Stimulated activated CD8-positive, alpha-beta memory T cell treated with anti-CD3 and anti-CD28 coated beads, Interleukin-12 subunit alpha, Interleukin-12 subunit beta, amount 100 ng/mL, for 1 hour (primary cell): ENCODE data around the gene TRMU.

Experiments used
- DNase-seq: peaks from one replicate; pipeline ENCODE4 v3.0.0-alpha.2; 2020; ENCODE audit warnings: low read depth

TRMU gene, protein sequence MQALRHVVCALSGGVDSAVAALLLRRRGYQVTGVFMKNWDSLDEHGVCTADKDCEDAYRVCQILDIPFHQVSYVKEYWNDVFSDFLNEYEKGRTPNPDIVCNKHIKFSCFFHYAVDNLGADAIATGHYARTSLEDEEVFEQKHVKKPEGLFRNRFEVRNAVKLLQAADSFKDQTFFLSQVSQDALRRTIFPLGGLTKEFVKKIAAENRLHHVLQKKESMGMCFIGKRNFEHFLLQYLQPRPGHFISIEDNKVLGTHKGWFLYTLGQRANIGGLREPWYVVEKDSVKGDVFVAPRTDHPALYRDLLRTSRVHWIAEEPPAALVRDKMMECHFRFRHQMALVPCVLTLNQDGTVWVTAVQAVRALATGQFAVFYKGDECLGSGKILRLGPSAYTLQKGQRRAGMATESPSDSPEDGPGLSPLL

DNA sequence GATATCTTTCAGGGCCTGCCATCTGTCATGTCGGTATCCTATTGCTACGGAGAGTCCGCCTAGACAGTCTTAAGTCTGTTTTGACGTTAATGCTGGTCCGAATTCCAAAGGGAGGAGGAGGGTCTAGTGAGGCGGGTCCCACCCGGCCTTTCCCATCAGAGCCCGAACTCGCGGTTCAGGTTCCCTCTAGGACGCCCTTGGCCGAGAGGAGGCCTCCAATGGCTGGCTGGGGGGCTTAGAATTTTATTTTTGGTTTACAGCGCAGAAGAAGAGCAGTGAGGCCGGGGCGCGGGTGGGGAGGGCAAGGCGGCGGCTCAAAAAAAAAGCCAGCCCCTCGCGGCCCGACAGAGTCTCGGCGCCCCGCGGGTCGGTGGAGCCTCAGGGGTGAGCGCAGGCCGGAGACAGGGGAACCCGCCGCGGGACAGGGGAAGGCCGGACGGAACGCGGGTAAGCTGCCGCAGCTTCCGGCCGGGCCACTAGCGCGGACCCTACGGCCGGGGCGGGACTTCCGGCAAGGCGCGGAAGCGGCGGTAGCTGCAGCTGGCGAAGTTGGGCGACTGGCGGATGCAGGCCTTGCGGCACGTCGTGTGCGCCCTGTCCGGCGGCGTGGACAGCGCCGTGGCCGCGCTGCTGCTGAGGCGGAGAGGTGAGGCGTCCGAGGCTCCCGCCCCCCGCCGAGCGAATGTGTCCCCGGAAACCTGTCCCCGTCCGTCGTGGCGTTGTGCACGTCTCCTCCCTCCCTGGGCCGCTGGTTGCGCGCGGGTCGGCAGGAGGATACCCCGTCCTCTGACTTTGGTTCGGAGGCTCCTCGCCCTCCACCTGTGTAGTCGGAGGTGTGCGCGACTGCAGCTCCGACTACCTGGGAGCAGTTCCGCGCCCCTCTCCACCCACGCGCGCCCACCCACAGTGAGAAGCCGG lies at the start of gene TRMU:
Gene TRMU (plus strand): TSS at position 514 of the 918 bp plus-strand sequence. CDS start 51 bp downstream, at position 565.
- DNase-seq, result peak; percentile 37

DNA sequence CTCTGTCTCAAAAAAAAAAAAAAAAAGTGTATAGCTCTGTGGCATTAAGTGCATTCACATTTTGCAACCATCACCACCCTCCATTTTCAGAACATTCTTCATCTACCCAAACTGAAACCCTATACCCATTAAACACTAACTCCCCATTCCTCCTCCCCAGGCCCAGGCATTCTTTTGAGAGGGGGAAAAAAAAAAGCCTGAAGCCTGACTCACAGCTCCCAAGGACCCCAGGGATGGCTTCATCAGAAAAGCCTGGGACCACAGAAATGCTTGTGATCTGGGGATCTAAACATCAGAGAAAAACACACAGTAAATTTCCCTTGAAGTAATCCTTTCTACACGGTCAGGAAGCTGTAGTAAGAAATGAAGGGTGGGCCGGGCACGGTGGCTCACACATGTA lies 49.5 kb upstream of the TRMU start:
- DNase-seq, result no peak

DNA sequence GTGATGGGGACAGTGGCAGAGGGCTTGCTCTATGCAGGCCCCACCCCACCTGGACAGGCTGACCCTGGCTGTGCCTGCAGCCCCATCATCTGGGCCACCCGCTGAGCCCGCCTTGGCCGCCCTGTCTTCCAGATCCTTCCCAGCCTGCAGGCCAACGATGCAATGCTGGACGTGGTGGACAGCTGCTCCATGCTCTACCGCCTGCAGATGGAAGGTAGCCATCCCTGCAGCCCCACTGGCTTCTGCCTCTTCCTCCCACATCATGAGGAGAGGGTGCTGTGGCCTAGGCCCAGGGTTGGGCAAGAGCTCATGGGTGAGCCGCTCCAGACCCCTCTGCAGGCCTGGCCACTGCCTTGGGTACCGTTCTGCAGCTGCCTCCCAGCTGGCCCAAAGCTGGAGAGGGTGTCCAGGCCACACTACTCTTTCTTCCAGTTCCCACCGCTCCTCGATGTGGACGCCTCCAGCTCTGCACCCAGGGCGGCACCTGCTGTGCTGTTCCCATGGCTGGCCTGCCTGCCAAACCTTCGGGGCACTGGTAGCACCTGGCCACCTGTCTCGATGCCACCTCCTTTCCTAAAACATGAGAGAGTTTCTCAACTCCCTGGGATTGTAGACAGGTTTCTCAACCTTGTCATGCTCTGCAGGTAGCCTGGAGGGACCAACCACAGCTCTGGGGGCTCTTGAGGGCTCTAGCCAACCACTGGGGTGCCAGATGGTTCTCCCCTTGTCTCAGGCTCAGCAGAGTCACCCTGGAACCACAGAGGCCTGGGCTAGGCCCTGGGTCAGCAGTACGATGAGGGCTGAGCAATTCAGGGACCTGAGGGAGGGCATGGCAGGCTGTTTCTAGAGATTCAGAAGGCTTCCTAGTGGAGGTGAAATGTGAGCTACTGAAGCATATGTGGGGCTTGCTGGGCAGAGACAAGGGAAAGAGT lies 48.3 kb upstream of the TRMU start:
- DNase-seq, result no peak

DNA sequence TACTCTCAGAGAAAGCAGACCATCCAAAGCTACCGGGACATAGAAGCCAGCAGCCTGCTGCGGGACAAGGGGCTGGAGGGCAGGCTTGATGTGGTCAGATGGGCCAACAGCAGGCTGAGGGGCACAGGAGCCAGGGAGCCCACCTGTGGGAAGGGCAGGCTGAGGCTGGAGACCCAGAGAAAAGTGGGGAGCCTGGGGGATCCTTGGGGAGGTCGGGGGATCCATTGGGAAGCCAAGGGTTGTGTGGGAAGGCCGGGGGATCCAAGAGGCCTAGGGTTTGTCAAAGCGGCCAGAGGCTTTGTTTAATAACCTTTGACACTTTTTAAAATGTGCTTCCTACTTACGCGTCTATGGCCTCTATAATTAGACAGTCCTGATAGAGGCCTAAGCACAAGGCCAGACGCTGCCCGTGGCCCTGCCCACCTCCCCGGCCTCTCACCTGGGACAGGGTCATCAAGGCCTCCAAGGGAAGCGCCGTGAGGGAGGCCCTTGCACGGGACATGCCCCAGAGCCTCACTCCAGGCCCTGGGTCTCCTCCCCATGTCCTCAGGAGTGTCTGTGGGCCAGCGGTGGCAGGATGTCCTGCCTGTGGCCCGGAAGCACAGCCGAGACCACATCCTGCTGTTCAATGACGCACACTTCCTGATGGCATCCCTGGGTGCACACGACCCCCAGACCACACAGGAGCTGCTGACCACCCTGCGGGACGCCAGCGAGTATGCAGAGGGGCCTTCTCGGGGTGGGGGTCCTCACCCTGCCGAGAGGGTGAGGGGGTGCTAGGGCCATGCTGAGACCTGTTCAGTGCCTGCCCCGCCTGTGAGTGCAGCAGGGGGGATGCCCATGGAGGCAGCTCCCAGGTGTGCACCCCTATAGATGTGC lies 47.4 kb upstream of the TRMU start:
- no peak for DNase-seq

- DNase-seq, result no peak
These were observed 46.7 kb upstream of the TRMU start for GRCh38 chr22:46288846-46289243.

DNA sequence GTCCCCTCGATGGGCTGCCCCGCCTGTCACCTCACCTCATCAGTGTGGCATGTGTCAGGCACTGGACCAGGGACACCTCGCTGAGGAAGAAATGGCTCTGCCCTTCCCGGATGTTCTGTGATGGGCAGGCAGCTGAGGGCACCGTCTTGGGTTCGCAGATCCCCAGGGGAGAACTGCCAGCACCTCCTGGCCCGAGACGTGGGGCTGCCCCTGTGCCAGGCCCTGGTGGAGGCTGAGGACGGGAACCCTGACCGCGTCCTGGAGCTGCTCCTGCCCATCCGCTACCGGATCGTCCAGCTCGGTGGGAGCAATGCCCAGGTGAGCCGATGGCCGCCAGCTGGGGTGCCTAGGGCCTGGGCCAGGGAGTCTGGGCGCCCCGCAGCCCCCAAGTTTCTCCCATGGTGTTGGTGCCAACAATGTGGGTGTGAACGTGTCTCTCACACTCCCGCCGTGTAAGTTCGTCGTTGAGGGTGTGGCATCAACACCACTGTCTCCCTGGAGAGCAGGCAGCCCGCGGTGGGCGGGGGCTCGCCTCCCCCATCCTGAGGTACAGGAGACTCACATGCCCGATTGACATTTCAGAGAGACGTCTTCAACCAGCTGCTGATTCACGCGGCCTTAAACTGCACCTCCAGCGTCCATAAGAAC lies 46.1 kb upstream of the TRMU start:
- DNase-seq, result no peak

DNA sequence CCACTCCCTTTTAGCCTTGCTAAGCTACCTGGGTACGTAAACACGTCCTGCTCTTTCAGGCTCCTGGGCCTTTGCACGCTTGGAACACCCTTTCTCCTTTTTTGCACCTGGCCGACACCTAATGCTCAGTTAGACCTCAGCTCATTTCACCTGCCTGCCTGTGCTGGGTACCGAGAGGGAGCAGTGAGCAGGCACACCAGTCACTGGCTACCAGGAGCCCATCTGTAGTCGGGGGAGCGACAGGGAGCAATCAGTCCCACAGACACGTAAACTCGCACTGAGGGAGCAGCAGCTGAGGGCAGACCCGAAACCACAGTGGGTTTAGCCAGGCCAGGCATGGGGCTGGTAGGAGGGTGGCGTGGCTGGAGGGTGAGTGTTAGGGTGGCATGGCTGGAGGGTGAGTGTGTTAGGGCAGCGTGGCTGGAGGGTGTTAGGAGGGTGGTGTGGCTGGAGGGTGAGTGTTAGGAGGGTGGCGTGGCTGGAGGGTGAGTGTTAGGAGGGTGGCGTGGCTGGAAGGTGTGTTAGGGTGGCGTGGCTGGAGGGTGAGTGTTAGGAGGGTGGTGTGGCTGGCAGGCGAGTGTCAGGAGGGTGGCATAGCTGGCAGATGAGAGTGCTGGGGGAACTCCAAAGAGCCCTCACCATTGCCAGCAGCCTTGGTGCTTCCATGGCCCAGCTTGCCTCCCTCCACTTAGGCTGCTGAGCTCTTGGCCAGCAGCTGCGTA lies 45.2 kb upstream of the TRMU start:
- DNase-seq, result no peak

- no peak for DNase-seq
These were observed 44.4 kb upstream of the TRMU start for GRCh38 chr22:46290843-46291785.

DNA sequence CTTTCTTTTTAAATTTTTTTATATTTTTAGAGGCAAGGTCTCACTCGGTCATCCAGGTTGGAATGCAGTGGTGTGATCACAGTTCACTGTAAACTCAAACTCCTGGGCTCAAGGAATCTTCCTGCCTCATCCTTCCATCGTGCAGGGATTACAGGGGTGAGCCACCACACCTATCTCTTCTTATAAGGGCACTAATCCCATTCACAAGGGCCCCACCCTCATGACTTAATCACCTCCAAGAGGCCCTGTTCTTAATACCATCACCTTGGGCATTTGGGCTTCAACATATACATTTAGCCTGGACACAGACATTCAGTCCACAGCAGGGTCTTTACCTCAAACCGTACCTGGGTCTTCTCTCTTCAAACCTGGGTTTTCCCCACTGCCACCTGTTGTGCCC lies 43.3 kb upstream of the TRMU start:
- no peak for DNase-seq

DNA sequence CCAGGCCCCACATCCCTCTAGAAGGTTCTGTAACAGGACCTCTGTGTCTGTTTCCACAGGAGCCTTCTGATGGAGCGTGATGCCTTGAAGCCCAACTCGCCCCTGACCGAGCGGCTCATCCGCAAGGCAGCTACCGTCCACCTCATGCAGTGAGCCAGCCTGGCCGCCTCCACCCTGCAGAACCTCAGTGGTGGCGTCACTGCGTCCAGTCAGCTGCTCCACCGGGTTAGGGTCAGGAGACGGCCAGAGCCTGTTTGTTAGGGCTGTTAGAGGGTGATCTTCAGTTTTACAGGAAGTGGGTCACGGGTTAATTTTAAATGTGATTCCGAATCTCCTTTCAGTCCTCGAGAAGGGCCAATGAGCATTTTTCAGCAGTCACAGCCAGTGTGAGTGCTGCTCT lies 42.8 kb upstream of the TRMU start:
- no peak for DNase-seq

DNA sequence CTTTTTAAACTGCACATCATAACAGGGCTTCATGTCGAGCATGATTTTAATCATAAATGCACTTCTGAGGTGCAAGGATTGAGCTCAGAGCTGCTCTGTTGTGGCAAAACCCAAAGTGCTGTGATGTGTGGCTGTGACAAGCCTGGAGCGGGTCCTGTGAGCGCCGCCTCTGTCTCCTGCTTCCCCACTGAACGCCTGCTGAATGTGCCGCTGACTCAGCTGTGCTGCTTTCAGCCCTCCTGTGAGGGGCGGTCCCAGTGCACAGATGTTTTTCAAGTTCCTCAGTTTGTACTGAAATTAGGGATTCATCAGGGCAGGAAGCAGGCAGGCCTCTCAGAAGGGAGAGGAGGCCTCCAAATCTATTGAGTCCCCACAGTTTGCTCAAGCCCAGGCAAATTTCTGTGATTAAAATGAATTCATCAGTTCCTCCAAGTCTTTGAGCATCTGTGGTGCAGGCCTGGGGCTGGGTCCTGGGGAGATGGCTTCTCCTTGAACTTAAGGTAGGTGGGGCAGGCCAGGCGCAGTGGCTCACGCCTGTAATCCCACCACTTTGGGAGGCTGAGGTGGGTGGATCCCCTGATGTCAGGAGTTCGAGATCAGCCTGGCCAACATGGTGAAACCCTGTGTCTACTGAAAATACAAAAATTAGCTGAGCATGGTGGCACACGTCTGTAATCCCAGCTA lies 41.8 kb upstream of the TRMU start:
- no peak for DNase-seq

GRCh38 chr22:46294784-46295183 lies 40.7 kb upstream of the TRMU start:
- DNase-seq, result no peak

DNA sequence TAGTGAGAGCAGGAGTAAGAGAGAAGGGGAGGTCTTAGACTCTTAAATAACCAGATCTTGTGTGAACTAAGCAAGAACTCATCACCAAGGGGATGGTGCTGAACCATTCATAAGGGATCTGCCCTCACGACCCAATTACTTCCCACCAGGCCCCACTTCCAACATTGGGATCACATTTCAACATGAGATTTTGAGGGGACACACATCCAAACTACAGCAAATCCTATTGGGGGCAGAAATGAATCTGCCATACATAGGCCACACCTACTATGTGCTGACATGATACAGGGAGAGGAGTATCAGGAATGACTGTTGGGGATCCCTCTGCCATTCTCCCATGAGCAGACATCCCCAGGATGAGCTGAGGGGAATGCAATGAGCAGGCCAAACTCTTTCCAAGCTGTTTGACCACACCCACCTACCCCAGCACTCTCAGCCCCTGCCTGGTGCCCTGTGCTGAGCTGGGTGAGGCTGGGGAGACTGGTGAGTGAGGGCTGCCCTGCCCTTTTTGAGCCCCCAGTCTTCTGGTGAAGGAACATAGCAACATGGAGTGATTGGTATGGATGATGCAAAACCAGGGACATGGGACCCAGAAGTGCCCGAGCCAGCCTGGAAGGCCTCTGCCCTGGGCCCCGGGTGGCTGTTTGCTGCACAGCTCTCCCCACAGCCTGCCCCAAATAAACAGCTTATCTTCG lies 40.1 kb upstream of the TRMU start:
- no peak for DNase-seq

GRCh38 chr22:46296257-46297150 lies 39.0 kb upstream of the TRMU start, which contains the start of gene GTSE1:
GTSE1 (plus strand) TSS chr22:46296870; CDS start chr22:46297401, 531 bp downstream.
- DNase-seq, result peak; percentile 94

DNA sequence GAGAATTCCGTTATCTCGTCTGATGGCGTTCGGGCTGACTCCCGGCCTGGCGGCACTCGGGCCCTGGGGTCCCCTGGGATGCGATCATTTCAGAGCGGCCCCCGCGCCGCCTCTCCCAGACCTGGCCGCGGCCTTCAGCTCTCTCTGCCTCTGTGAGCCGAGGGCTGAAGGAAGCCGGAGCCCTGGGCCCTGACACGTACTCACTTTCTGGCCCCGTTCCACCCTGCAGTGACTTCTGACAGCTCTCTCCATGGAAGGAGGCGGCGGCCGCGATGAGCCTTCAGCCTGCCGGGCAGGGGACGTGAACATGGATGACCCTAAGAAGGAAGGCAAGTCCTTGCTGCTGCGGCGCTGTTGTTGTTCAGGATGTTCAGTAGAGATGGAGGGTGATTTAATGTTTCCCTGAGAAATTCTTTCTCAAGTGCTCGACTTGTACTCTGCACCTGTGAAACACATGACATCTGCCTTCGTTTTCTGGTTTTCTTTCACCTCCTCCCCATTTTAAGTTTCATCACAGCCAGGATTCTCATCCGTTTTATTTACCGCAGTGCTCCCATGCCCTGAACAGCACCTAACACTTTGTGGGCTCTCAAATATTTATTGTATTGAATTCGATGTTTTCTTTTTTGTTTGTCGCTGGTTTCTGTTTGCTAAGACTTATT lies 38.2 kb upstream of the TRMU start:
- DNase-seq, result no peak

GRCh38 chr22:46299101-46299500 lies 36.4 kb upstream of the TRMU start:
- DNase-seq, result no peak
